GM10266 (cell line): ENCODE data around the gene HMGXB3.

Source experiments
- DNase-seq: peaks from one replicate; pipeline ENCODE4 v3.0.0; 2012; ENCODE audit errors: extremely low spot score
- TF ChIP-seq, protein P1 (sequence below): IDR thresholded peaks from 2 replicates; pipeline ENCODE4 v1.5.1; 2012; ENCODE audit warnings: mild to moderate bottlenecking, low read depth; ENCODE audit not compliant: control insufficient read depth, insufficient read depth; ENCODE audit errors: missing control alignments

Gene HMGXB3

DNA sequence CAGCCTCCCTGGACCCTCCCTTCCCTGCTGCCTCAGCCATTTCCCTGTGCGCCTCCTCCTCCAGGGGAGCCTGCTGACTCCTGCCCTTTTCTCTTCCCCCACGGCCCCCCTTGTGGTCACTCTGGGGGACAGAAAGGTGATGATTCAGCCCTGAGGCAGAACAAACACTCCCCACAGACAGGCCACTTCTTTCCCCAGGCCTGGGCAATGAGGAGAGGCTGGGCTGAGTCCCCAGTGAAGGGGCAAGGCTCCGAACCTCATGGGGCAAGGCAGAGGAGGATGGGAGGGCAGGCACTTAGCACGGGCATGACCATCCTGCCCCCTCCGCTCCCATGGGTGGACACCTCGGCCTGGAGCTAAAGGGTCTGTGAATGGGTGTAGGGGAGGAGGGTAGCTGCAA lies 64.8 kb downstream of the HMGXB3 start:
- TF ChIP-seq, protein P1, sequence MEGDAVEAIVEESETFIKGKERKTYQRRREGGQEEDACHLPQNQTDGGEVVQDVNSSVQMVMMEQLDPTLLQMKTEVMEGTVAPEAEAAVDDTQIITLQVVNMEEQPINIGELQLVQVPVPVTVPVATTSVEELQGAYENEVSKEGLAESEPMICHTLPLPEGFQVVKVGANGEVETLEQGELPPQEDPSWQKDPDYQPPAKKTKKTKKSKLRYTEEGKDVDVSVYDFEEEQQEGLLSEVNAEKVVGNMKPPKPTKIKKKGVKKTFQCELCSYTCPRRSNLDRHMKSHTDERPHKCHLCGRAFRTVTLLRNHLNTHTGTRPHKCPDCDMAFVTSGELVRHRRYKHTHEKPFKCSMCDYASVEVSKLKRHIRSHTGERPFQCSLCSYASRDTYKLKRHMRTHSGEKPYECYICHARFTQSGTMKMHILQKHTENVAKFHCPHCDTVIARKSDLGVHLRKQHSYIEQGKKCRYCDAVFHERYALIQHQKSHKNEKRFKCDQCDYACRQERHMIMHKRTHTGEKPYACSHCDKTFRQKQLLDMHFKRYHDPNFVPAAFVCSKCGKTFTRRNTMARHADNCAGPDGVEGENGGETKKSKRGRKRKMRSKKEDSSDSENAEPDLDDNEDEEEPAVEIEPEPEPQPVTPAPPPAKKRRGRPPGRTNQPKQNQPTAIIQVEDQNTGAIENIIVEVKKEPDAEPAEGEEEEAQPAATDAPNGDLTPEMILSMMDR, result no peak
- no peak for DNase-seq

DNA sequence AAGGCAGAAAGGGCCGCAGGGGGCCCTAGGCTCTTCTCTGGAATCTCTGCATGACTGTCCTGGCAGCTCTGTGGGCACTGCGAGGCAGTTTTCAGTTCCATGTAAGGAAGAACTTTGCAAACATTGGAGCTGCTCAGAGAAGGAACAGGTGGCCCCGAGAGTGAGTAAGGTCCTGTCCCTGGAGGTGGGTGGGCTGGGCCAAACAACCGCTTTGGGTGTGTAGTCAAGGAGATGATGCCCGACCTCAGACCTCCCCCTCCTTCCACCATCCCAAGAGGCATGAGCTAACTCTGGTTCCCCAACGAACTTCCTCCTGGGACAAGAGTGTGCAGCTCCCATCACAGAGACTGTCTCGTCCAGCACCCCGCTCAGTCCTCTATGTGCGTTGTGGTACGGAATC lies 65.3 kb downstream of the HMGXB3 start:
- TF ChIP-seq, protein P1, result no peak

DNA sequence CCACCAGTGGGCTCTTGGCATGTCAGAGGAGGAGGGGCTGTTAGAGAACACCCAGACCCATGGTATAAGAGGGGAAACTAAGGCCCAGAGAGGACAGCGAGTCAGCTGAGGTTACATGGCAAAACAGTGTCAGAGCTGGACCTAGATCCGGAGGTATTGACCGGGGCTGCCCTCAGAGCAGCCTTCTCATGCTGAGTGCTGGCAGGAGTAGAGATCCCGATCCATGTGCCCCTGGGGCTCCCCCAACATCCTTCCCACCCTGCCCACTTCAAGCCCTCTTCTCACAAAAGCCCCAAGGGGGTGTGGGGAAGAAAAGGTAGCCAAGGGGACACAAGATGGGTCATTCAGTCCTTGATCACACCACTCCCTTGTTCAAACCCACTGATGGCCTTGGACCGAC lies 65.9 kb downstream of the HMGXB3 start:
- no peak for DNase-seq
- TF ChIP-seq, protein P1, result no peak

More for the DNA sequence above, 65.3 kb downstream of the HMGXB3 start:
- DNase-seq, result no peak

DNA sequence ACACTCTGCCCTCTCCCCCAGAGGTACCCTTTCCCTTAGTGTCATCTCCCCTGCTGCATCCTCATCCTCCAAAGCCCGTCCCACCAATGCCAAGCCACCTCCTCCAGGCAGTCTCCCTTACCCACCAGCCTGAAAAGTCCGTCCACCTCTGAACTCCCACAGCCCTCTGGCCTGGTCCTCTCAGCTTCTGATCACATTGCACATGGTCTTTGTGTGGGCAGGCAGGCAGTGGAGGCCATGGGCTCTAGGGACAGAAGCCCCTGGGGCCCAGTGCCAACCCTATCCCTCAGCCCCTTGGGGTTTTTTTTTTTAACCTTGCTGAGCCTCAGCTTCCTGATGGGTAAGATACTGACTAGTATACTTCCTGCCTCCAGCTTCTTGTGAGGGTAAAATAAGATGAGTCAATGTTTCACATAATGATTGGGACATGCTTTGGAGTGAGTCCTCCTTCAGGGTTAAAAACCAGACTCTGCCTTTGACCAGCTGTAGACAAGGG lies 66.4 kb downstream of the HMGXB3 start:
- TF ChIP-seq, protein P1, result no peak
- peak; percentile 42 for DNase-seq

DNA sequence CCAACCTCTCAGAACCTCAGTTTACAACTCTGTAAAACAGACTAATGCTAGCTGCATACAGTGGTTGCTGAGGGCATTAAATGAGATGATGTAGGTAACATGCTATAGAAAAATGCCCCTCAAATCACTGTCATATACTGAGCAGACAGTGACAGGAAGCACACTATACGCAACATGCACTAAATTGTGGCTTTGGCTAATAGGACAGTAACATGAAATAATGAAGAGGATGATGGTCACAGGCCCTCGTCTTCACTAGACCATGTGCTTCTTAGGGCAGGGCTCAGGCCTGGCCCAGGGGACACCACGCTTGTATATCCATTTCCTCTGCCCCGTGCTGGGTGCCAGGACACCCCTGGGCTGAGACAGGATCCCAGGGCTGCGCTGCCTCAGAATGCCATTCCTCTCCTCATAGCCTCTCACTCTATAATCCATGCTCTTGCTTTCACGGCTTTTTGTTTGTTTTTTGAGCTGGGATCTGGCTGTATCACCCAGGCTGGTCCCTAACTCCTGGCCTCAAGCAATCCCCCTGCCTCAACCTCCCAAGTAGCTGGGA lies 66.9 kb downstream of the HMGXB3 start:
- TF ChIP-seq, protein P1, result no peak
- DNase-seq, result no peak

DNA sequence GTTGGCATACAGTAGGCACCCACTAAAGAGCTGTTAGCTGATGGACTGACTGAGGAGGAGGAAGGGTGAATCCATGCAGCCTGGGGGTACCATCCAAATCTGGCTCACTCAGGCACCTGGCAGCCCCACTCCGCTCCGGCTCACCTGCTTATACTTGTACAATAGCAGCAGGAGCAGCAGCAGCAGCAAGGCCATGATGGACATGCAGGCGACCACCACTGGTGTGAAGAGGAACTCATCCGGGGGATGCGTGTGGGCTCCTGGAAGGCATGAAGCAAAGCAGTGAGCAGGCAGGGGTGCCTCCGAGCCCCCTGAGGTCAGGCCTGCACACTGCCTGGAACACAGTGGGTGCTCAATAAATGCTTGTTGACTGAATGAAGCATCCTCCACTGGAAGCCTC lies 67.5 kb downstream of the HMGXB3 start:
- TF ChIP-seq, protein P1, result no peak
- no peak for DNase-seq

DNA sequence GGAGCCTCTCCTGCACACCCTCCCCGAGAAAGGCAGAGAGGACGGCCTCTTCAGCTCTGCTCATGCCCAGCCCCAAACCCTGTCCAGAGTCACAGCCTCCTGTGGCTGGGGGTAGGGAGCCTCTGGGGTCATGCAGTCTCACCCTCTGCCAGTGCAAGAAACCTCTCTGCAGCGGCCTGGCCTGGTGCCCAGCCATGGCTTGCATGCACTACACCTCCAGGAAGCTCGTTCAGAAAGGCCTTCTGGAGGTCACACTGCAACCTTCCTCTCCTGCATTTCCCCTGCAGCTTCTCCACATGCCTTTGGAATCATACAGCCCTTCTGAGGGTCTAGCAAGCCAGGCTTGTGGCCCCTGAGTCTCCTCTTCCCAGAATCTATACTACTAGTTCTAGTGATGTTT lies 67.9 kb downstream of the HMGXB3 start:
- no peak for DNase-seq

More for the DNA sequence above, 67.9 kb downstream of the HMGXB3 start:
- TF ChIP-seq, protein P1, result no peak
